ENCODE data around the gene TANC1. TPM values are rescaled to one million over a fixed set of nuclear protein-coding genes. Genes with fewer than 3 reads are reported as not detected.

TANC1 gene
- total RNA-seq, 6 experiments from 2014 or later = 22.4 to 27.7 (median 23.1) TPM

DNA sequence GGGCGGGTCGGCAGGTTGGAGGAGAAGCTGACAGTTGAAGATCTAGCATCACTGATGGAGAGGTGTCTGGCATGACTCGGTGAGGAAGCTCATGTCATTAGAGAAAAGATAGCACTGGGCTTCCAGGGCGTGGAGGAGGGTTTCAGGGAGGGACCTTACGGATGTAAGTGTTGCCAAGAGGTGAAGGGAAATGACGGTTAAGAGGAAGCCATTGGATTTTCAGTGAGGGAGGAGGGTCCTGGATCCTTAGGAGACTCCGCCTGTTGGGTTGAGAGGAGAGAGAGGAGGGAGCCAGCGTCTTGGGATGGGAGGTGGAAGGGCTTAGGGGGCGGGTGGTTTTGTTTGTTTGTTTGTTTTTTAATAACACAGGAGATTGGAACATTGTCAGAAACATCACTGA, 214.9 kb downstream of the TANC1 start:
- Mint-ChIP-seq H3K36me3 (ENCODE audit: low read depth) (peaks cover 35% of the 10 kb centered on the region), H3K4me3 (no peak overlapping the region), H3K27ac (peak overlapping the region; percentile 45; the same call in 1 of the 2 replicates), H3K4me1 (ENCODE audit: low read depth) (peaks cover 28% of the 10 kb centered on the region), H3K27me3 (ENCODE audit: insufficient read depth) (no peaks in the 10 kb centered on the region; the same call in 1 of the 2 replicates), H3K9me3 (no peaks in the 10 kb centered on the region)
- TF ChIP-seq, protein P1, sequence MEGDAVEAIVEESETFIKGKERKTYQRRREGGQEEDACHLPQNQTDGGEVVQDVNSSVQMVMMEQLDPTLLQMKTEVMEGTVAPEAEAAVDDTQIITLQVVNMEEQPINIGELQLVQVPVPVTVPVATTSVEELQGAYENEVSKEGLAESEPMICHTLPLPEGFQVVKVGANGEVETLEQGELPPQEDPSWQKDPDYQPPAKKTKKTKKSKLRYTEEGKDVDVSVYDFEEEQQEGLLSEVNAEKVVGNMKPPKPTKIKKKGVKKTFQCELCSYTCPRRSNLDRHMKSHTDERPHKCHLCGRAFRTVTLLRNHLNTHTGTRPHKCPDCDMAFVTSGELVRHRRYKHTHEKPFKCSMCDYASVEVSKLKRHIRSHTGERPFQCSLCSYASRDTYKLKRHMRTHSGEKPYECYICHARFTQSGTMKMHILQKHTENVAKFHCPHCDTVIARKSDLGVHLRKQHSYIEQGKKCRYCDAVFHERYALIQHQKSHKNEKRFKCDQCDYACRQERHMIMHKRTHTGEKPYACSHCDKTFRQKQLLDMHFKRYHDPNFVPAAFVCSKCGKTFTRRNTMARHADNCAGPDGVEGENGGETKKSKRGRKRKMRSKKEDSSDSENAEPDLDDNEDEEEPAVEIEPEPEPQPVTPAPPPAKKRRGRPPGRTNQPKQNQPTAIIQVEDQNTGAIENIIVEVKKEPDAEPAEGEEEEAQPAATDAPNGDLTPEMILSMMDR (IDR thresholded peaks at IDR 0.05) = no peak
- DNase-seq = no peak

DNA sequence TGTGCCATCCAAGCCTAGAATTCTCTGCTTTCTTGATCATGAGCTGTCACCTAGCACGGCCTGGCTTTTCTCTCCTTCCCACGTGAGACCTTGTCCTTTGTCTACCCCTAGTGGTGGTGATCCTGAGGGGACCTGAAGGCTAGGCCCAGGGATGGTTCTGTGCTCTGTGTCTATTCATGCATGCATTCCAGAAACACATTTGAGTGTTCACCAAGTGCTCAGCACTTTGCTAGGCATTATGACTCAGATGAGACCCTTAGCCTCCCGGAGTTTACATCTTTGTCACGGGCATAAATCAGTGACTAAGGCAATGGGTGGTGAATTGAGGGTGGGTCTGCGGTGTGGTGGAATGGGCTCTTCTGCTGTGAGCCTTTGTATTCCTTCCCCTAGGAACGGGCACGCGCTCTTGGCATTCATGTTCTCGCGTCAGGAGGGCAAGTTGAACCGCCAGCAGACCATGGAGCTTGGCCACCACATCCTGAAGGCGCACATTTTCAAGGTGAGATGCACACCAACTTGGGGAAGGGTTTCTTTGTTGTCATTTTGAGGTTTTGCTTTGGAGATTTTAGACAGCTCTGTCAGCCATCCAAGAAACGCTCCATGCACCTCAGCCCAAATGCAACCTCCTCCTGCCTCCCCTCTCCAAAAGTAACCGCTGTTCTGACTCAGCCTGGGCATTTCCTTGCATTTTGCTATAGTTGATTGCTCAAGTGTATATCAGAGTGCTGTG, 217.1 kb downstream of the TANC1 start:
- Mint-ChIP-seq H3K27me3 (ENCODE audit: insufficient read depth) (no peaks in the 10 kb centered on the region; the same call in 1 of the 2 replicates), H3K4me1 (ENCODE audit: low read depth) (peaks cover 28% of the 10 kb centered on the region), H3K36me3 (ENCODE audit: low read depth) (peaks cover 28% of the 10 kb centered on the region), H3K27ac (no peak overlapping the region), H3K4me3 (no peak overlapping the region), H3K9me3 (no peaks in the 10 kb centered on the region)
- TF ChIP-seq, protein P1 (IDR thresholded peaks at IDR 0.05) = peak; percentile 76
- peak; percentile 41 for DNase-seq

DNA sequence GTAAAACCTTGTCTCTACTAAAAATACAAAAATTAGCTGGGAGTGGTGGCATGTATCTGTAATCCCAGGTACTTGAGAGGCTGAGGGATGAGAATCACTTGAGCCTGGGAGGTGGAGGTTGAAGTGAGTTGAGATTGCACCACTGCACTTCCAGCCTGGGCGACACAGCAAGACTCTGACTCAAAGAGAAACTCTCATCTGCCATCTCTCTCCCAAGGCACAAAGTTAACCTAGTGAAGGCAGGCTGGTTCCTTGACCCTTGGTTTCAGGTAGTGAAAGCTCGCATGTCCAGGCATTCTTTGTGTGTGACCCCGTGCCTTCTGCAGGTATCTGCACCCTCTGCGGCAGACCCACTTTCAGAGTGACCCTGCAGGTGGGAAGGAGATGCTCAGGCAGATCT, 218.0 kb downstream of the TANC1 start:
- H3K27ac Mint-ChIP-seq = no peak overlapping the region
- H3K4me3 Mint-ChIP-seq = no peak overlapping the region
- DNase-seq = no peak
- no peaks in the 10 kb centered on the region for H3K9me3 Mint-ChIP-seq
- no peaks in the 10 kb centered on the region; the same call in 1 of the 2 replicates for H3K27me3 Mint-ChIP-seq (ENCODE audit: insufficient read depth)
- TF ChIP-seq, protein P1 (IDR thresholded peaks at IDR 0.05) = no peak
- H3K4me1 Mint-ChIP-seq (ENCODE audit: low read depth) = peaks cover 28% of the 10 kb centered on the region
- H3K36me3 Mint-ChIP-seq (ENCODE audit: low read depth) = peaks cover 28% of the 10 kb centered on the region

DNA sequence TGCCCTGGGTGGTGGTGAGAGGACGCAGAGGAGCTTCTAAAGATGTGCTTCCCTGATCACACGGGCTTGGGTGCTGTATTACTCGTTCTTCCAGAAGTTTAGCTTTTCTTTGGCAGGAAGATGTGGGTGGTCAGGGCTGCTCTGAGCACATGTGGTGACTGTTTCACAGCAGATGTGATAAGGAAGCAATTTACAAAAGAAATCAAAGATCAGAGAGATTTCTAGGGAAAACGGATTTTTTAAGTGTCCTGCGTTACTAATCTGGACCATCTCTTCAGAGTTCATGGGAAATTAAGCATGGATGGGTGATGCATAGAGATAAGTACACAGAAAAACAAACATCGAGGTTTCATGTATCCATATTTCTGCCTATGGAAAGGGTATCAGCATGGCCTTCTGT, 218.7 kb downstream of the TANC1 start:
- TF ChIP-seq, protein P1 (IDR thresholded peaks at IDR 0.05) = no peak
- DNase-seq = no peak
- Mint-ChIP-seq H3K4me3 (no peak overlapping the region), H3K27me3 (ENCODE audit: insufficient read depth) (no peaks in the 10 kb centered on the region; the same call in 1 of the 2 replicates), H3K4me1 (ENCODE audit: low read depth) (peaks cover 28% of the 10 kb centered on the region), H3K27ac (peak overlapping the region; percentile 34; the same call in 1 of the 2 replicates), H3K36me3 (ENCODE audit: low read depth) (peaks cover 28% of the 10 kb centered on the region), H3K9me3 (no peaks in the 10 kb centered on the region)

DNA sequence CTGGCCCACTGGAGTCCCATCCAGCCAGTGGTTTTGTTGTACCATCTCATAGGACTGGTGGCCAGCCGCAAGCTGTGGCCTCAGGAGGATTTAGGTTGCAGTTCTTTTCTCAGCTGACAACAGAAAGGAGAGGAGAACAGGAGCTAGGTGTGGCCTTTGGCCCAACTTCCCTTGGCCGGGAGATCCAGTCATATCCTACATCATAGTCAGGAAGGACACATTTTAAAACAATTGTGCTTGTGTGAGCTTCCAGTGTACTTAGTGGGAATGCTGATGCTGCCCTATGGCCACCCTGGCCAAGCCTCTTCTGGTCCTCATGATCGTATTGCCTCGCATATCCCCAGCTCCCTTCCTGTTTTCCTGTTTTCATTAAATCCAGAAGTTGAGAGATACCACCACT, 220.0 kb downstream of the TANC1 start:
- H3K27ac Mint-ChIP-seq = no peak overlapping the region

More for the DNA sequence above, 220.0 kb downstream of the TANC1 start:
- TF ChIP-seq, protein P1 (IDR thresholded peaks at IDR 0.05) = no peak
- Mint-ChIP-seq H3K36me3 (ENCODE audit: low read depth) (peaks cover 22% of the 10 kb centered on the region), H3K4me1 (ENCODE audit: low read depth) (peaks cover 28% of the 10 kb centered on the region), H3K9me3 (no peaks in the 10 kb centered on the region), H3K4me3 (no peak overlapping the region), H3K27me3 (ENCODE audit: insufficient read depth) (no peaks in the 10 kb centered on the region; the same call in 1 of the 2 replicates)
- no peak for DNase-seq
